Posterior cingulate gyrus (tissue), 11 donors: ENCODE data around the gene PRSS33.

ENCODE experiments used
- DNase-seq, 10 donors: peaks; one replicate each; pipeline versions ENCODE4 v3.0.0 to v3.0.0-alpha.2; 2020 to 2021; ENCODE audit warnings: mixed read lengths in 3 of 10
- intact Hi-C: fragments of 100-400 bp; cut with DNase I; formaldehyde crosslinking; loops from one replicate; pipeline ENCODE4 v1.15.1; 2023

The PRSS33 gene

GRCh38 chr16:2821487-2822157, 34.3 kb upstream of the PRSS33 start:
- DNase-seq = peak in 3 of 10 donors; percentile 2 to 57 (median 33)
- intact Hi-C loops = no loop called here

- DNase-seq = peak in 3 of 10 donors; percentile 35 to 52 (median 49)
- intact Hi-C loops = no loop called here
Observed at GRCh38 chr16:2820836-2821486, 33.6 kb upstream of the PRSS33 start.

- peak in 4 of 10 donors; percentile 4 to 53 (median 46) for DNase-seq
Observed at GRCh38 chr16:2819939-2820835, 32.8 kb upstream of the PRSS33 start.

GRCh38 chr16:2819179-2819938, 32.0 kb upstream of the PRSS33 start:
- DNase-seq = peak in 3 of 10 donors; percentile 23 to 52 (median 43)
- intact Hi-C loops = no loop called here

More at GRCh38 chr16:2819939-2820835, 32.8 kb upstream of the PRSS33 start:
- intact Hi-C loops = no loop called here

GRCh38 chr16:2818272-2818876, 31.0 kb upstream of the PRSS33 start:
- intact Hi-C loops = no loop called here
- peak in 2 of 10 donors; percentile 44 to 66 for DNase-seq

GRCh38 chr16:2817340-2818271, 30.2 kb upstream of the PRSS33 start:
- peak in 2 of 10 donors; percentile 74 to 82 for DNase-seq
- intact Hi-C loops = no loop called here

GRCh38 chr16:2816751-2817339, 29.5 kb upstream of the PRSS33 start, which contains the start of gene PRSS21:
Gene PRSS21, plus strand, starts transcription at chr16:2817237. Its CDS starts 32 bp downstream, at chr16:2817269.
- intact Hi-C loops = no loop called here
- DNase-seq = peak in 2 of 10 donors; percentile 73 to 76

GRCh38 chr16:2815299-2815771, 28.0 kb upstream of the PRSS33 start:
- intact Hi-C loops = no loop called here
- DNase-seq = peak in 2 of 10 donors; percentile 49 to 74

- peak in 1 of 10 donors; percentile 64 for DNase-seq
- intact Hi-C loops = no loop called here
Observed at GRCh38 chr16:2814551-2815298, 27.4 kb upstream of the PRSS33 start.

GRCh38 chr16:2813771-2814221, 26.4 kb upstream of the PRSS33 start:
- intact Hi-C loops = no loop called here
- peak in 2 of 10 donors; percentile 27 to 88 for DNase-seq

GRCh38 chr16:2811703-2812471, 24.5 kb upstream of the PRSS33 start:
- intact Hi-C loops = no loop called here
- DNase-seq = peak in 2 of 10 donors; percentile 67 to 73

GRCh38 chr16:2810651-2811050, 23.3 kb upstream of the PRSS33 start:
- no peak for DNase-seq
- intact Hi-C loops = no loop called here

GRCh38 chr16:2809149-2809760, 21.9 kb upstream of the PRSS33 start:
- intact Hi-C loops = no loop called here

GRCh38 chr16:2808181-2808580, 20.8 kb upstream of the PRSS33 start:
- intact Hi-C loops = no loop called here
- DNase-seq = peak in 2 of 10 donors; percentile 17 to 31

More at GRCh38 chr16:2809149-2809760, 21.9 kb upstream of the PRSS33 start:
- no peak for DNase-seq

GRCh38 chr16:2806286-2806685, 18.9 kb upstream of the PRSS33 start:
- DNase-seq = peak in 2 of 10 donors; percentile 9 to 26
- intact Hi-C loops = no loop called here

- DNase-seq = peak in 1 of 10 donors; percentile 36
- intact Hi-C loops = no loop called here
Observed at GRCh38 chr16:2804728-2805127, 17.4 kb upstream of the PRSS33 start.
